Activated CD8-positive, alpha-beta memory T cell treated with anti-CD3 and anti-CD28 coated beads, Interleukin-2, amount 50 U/mL, for 48 hours (primary cell): ENCODE measurements around the gene FOXL2NB.
"Not testable (repeated sequence)": the region's sequence is repeated elsewhere in the genome, so short reads cannot be mapped to it uniquely, and the experiment has no call there.

Experiments used
- DNase-seq: peaks from one replicate; pipeline ENCODE4 v3.0.0-alpha.2; 2020

The FOXL2NB gene

DNA sequence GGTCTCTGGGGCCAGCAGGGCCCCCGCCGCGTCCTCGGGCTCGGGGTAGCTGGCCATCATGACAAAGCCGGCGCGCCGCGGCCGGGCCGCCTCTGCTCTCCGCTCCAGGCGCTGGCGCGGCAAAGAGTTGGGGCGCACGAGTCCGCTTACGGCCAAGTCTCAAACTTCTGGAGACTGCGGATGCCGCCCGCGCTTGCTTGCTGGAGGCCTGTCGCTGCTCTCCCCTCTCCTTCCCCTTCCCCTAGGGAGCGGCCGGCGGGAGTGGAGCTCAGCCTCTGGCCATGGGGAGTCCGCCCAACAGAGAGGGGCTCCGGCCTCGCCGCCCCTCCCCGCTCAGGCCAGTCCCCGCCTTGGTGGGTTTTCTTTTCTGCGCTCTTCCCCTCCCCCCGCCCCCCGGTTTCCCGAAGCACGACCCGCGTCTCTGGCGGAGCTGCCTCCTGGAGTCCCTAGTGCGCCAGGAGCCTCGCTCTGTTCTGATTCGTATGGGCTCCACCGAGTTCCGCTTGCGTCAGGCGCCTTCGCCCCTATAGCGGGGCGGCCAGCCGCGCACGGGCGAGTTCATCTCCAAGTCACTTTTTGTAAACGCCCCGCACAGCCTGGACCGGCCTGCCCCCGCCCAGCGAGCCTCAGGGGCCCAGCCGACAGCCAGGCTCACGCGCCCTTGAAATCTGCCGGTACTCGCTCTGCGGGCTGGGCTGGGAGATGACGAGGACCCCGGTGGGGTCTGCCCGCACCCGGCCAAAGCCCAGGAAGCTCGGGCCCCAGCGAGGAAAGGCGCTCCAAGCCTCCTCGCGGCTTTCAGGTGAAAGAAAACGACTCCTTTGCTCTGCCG is at the start of gene FOXL2NB, which contains the start of gene FOXL2:
Gene FOXL2NB, plus strand, starts transcription at position 555 of the 832 bp plus-strand sequence. Its CDS starts 148 bp downstream, at position 703.
Gene FOXL2, minus strand, starts transcription at position 475 of the 832 bp plus-strand sequence. Its CDS starts 415 bp downstream, at position 60.
- DNase-seq, result peak; percentile 69

- DNase-seq, result no peak
Measured at GRCh38 chr3:138898301-138898700, 48.7 kb upstream of the FOXL2NB start.

DNA sequence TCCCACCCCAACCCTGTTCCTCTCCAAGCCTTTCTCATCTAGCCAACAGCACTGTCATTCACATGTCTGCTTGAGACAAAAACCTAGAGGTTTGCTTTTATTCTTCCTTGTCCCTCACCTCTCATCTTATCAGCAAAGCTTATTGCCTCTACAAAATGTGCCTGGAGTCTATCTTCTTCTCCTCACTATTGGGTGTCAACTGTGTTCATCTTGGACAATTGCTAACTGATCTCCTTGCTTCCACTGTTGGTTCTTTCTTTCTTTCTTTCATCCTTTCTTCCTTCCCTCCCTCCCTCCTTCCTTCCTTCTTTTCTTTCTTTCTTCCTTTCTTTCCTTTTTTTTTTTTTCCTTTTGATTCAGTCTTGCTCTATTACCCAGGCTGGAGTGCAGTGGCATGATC is 48.3 kb upstream of the FOXL2NB start:
- DNase-seq, result no peak

GRCh38 chr3:138899351-138899991 is 47.5 kb upstream of the FOXL2NB start:
- no peak for DNase-seq

GRCh38 chr3:138901567-138901966 is 45.5 kb upstream of the FOXL2NB start:
- DNase-seq, result no peak

GRCh38 chr3:138902171-138902570 is 44.8 kb upstream of the FOXL2NB start:
- DNase-seq, result no peak

GRCh38 chr3:138907539-138907938 is 39.5 kb upstream of the FOXL2NB start:
- no peak for DNase-seq

DNA sequence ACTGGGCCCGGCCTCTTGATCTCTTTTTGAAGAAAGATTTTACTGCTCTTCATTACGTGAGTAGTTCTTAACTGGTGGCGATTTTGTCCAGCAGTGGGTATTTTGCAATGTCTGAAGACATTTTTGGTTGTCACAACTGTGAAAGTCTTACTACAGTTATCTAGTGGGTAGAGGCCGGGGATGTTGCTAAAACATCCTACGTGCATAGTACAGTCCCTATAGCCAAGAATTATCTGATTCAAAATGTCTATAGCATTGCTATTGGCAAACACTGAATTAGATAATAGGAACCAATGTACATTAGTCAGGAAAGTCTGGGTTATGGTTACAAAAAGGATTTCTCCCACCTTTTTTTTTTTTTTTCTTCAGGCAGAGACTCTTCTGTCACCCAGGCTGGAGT is 38.2 kb upstream of the FOXL2NB start:
- DNase-seq, result no peak

GRCh38 chr3:138909904-138910303 is 37.1 kb upstream of the FOXL2NB start:
- no peak for DNase-seq

DNA sequence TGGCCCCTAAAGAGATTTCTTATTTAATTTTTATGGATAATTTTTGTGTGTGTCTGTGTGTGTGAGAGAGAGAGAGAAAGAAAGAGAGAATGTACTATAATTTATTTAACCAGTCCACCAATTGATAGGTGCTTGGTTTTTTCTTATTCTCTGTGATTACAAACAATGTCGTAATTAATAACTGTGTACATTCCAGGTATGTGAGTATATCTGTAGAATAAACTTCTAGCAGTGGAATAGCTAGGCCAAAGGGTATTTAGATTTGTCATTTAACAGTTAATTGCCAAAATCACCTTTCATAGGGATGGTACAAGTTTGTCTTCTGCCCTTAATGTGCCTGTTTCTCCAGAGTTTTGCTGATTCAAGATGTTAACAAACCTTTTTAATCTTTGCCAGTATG is 35.4 kb upstream of the FOXL2NB start:
- DNase-seq, result no peak

GRCh38 chr3:138912237-138912636 is 34.8 kb upstream of the FOXL2NB start:
- no peak for DNase-seq

- no peak for DNase-seq
Measured at GRCh38 chr3:138913766-138914165, 33.3 kb upstream of the FOXL2NB start.

- no peak for DNase-seq
Measured at GRCh38 chr3:138914870-138915502, 32.0 kb upstream of the FOXL2NB start.

- DNase-seq, result peak; percentile 96
Measured at GRCh38 chr3:138915503-138916498, 31.2 kb upstream of the FOXL2NB start.

- DNase-seq, result no peak
Measured at GRCh38 chr3:138916824-138917223, 30.2 kb upstream of the FOXL2NB start.

GRCh38 chr3:138919325-138919724 is 27.7 kb upstream of the FOXL2NB start:
- no peak for DNase-seq

GRCh38 chr3:138921316-138922292 is 25.4 kb upstream of the FOXL2NB start:
- DNase-seq, result no peak

- not testable (repeated sequence) for DNase-seq
Measured at GRCh38 chr3:138922400-138922799, 24.6 kb upstream of the FOXL2NB start.

- peak; percentile 94 for DNase-seq
Measured at GRCh38 chr3:138923531-138923994, 23.5 kb upstream of the FOXL2NB start.

DNA sequence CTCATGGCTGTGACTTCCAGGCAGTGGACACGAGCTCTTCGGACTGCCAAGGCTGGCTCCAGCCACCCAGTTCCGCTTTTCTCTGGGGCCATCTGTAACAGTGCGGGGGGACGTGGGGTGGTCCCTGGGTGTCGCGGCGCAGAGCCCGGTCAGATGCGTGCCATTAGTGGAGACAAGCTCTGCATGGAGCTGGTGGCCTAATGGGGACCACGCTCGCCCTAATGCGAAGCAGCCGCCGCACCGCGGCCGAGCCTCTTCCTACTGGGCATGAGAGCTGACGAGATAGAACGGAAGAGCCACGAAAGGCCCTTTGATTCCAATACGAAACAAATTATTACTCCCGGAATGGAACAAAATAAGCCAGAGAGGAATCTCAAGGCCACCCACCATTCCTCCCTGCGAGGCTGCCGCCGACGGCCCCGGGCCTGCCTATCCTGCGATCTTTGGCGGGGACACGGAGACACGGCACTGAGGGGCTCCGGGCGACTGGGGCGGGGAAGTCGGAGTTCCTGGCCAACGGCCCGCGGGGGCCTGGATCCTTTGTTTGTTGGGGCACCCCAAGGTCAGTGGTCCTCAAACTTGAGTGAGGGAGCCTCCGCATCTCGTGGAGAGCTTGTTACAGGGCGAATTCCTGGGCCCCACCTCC is 18.2 kb upstream of the FOXL2NB start:
- no peak for DNase-seq
